Ascending aorta (tissue), 2 donors: Measurements from ENCODE around the gene ZNF536. TPM values are rescaled to one million over a fixed set of nuclear protein-coding genes. Genes with fewer than 3 reads are reported as not detected.

Source experiments
- DNase-seq, 2 donors: peaks; one replicate each; pipeline ENCODE4 v3.0.0-alpha.2; 2019; ENCODE audit warnings: low spot score in 2 of 2
- H3K27ac ChIP-seq, 2 donors: fragments of 200-600 bp; sonication (generic); one replicate each; pipeline ENCODE4 v1.5.1; 2016 to 2017; ENCODE audit warnings: mild to moderate bottlenecking in 1 of 2
- H3K27me3 ChIP-seq: fragments of 200-600 bp; sonication (generic); one replicate; pipeline ENCODE4 v1.5.1; 2017
- H3K36me3 ChIP-seq, 2 donors: fragments of 200-600 bp; sonication (generic); one replicate each; pipeline ENCODE4 v1.5.1; 2016
- H3K4me1 ChIP-seq, 2 donors: fragments of 200-600 bp; sonication (generic); one replicate each; pipeline ENCODE4 v1.5.1; 2016 to 2017; ENCODE audit warnings: mild to moderate bottlenecking in 1 of 2
- H3K4me3 ChIP-seq, 2 donors: fragments of 200-600 bp; sonication (generic); one replicate each; pipeline ENCODE4 v1.5.1; 2016 to 2017; ENCODE audit warnings: mild to moderate bottlenecking in 1 of 2
- H3K9me3 ChIP-seq, 2 donors: fragments of 200-600 bp; sonication (generic); one replicate each; pipeline ENCODE4 v1.5.1; 2016
- intact Hi-C: fragments of 100-400 bp; cut with DNase I; formaldehyde crosslinking; loops from one replicate; pipeline ENCODE4 v1.15.1; 2023
- total RNA-seq: library from RNA; depleted of rRNA; stranded (reverse); fragments of >200 nt; gene quantifications from one replicate; pipeline ENCODE4 v1.1.0, GENCODE V29; 2016
- TF ChIP-seq, protein P1 (sequence below), 3 experiments: fragments of 200-600 bp in 2 of 3; fragments of 450-650 bp in 1 of 3; sonication (generic) in 2 of 3; IDR thresholded peaks; one replicate each; pipeline ENCODE4 v1.5.1; 2016 to 2019; ENCODE audit warnings: antibody characterized with exemption in 3 of 3, mild to moderate bottlenecking in 1 of 3, moderate library complexity in 1 of 3

Gene ZNF536
- total RNA-seq, 1 donor from 2014 or later: not detected

DNA sequence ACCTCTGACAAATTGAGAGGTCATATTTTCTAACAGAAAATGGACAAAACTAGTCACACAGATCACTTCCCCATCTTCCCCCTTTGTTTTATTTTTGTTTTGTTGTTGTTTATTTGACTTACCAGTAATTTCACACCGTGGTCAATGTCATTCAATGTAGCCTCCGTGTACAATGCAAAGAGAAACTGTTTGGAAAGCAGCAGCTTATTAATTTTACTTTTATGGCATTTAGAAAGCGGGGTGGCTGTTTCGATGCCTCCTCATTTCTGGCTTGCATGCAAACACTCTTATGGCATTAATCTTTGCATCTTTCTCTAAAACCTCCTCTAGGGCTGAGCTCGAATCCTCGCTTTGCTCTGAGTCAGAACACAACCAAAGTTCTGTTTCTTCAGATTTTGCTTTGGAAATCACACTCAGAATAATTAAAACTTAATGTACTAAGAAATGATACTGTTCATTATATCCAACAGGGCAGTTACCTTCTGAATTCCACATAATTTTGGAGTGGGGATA is 77.0 kb downstream of the ZNF536 start:
- Histone ChIP-seq H3K4me3 (no peak overlapping the region), H3K27me3 (no peaks in the 10 kb centered on the region), H3K27ac (no peak overlapping the region), H3K4me1 (no peaks in the 10 kb centered on the region), H3K36me3 (no peaks in the 10 kb centered on the region), H3K9me3 (no peaks in the 10 kb centered on the region)
- intact Hi-C loops: no loop called here
- DNase-seq: no peak
- TF ChIP-seq, protein P1, sequence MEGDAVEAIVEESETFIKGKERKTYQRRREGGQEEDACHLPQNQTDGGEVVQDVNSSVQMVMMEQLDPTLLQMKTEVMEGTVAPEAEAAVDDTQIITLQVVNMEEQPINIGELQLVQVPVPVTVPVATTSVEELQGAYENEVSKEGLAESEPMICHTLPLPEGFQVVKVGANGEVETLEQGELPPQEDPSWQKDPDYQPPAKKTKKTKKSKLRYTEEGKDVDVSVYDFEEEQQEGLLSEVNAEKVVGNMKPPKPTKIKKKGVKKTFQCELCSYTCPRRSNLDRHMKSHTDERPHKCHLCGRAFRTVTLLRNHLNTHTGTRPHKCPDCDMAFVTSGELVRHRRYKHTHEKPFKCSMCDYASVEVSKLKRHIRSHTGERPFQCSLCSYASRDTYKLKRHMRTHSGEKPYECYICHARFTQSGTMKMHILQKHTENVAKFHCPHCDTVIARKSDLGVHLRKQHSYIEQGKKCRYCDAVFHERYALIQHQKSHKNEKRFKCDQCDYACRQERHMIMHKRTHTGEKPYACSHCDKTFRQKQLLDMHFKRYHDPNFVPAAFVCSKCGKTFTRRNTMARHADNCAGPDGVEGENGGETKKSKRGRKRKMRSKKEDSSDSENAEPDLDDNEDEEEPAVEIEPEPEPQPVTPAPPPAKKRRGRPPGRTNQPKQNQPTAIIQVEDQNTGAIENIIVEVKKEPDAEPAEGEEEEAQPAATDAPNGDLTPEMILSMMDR (IDR thresholded peaks at IDR 0.05): no peak

DNA sequence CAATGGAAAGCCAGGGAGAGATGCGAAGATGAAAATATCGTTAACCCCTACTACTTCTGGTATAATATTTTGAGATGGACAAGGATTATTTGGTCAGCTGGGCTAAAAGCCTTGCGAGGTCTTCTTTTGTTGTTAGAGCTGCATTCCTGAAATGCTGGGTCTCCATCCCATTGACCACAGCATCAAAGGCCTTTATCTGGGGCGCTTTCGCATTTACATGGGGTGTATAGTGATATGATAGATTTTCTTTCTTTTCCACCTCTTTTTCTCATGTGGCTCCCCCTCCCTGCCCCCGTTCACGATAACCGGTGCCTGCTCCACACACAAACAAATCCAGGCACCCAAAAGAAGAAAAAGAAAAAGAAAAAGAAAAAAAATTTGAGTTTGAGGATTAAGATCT is 77.5 kb downstream of the ZNF536 start:
- H3K4me3 ChIP-seq: peak overlapping the region in 1 of 2 donors; percentile 21
- H3K9me3 ChIP-seq: no peaks in the 10 kb centered on the region
- H3K27me3 ChIP-seq: no peaks in the 10 kb centered on the region
- TF ChIP-seq, protein P1 (IDR thresholded peaks at IDR 0.05): no peak
- DNase-seq: no peak
- no peaks in the 10 kb centered on the region for H3K36me3 ChIP-seq
- no peaks in the 10 kb centered on the region for H3K4me1 ChIP-seq
- no peak overlapping the region for H3K27ac ChIP-seq
- intact Hi-C loops: no loop called here

DNA sequence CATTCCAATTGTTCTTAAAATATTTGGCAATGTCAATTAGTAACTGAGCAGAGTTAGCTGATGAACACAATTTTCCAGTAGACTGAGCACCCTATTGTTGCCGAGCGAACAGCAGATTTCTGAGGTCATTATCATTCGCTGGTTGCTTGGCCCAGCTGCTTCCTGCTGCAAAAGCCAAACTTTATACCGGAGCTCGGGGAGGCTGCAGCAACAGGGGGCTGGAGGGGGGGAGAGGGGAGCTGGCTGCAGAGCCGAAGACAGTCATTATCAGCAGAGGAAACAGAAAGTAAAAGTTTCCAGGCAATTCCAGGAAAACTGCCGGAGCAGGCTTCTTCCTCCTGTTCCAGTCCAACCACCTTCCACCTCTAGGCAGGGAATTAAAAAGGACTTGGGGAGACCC is 77.9 kb downstream of the ZNF536 start:
- TF ChIP-seq, protein P1 (IDR thresholded peaks at IDR 0.05): no peak
- peak overlapping the region; percentile 21 to 48 for H3K4me3 ChIP-seq
- H3K36me3 ChIP-seq: no peaks in the 10 kb centered on the region
- H3K9me3 ChIP-seq: no peaks in the 10 kb centered on the region
- intact Hi-C loops: no loop called here
- no peak overlapping the region for H3K27ac ChIP-seq
- H3K27me3 ChIP-seq: no peaks in the 10 kb centered on the region
- H3K4me1 ChIP-seq: no peaks in the 10 kb centered on the region
- DNase-seq: no peak

DNA sequence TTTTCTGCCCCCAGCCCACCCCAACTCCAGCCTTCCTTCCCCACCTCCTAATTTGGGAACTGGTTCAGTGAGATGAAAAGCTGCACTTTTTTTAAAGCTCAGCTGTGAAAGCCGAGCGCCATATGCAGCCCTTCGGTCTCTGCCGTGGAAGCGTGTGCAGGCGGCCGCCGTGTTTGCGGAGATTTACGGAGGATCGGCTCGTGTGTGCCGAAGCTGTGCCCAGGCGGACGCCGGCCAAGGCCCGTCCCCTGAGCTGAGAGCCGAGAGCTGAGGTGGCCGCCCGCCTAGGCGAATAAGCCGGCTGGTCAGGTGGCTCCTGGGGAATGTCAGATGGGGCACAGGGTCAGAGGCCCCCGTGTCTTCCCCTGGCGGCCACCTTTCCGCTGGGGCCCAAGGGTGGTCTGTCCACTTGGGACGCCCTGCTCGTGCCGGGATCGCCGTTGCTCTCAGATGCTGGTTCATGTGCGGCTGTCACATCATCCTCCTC is 78.7 kb downstream of the ZNF536 start:
- no peak for DNase-seq
- TF ChIP-seq, protein P1 (IDR thresholded peaks at IDR 0.05): no peak
- intact Hi-C loops: no loop called here
- H3K4me1 ChIP-seq: no peaks in the 10 kb centered on the region
- H3K27me3 ChIP-seq: no peaks in the 10 kb centered on the region
- no peaks in the 10 kb centered on the region for H3K9me3 ChIP-seq
- H3K27ac ChIP-seq: no peak overlapping the region
- H3K36me3 ChIP-seq: no peaks in the 10 kb centered on the region
- peak overlapping the region; percentile 3 to 21 for H3K4me3 ChIP-seq

DNA sequence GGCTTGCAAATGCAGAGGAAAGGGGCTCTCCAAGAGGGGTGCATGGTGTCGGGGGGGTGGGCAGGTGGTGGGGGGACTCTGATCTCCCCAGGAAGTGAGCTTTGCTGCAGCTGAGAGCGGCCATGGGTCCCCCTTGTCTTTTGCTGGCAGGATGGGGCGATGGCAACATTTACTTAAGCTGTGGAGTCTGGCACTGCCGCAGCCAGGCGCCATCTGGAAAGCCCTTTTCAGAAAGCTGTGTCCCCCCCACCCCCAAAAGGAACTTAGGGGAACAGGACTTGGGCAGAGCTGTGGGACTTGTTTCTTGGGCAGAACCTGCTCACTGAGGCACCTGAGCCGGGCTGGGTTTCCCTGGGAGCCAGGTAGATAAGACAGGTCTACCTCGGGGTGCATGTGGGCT is 80.7 kb downstream of the ZNF536 start:
- Histone ChIP-seq H3K4me1 (no peaks in the 10 kb centered on the region), H3K4me3 (no peak overlapping the region), H3K27ac (no peak overlapping the region), H3K27me3 (no peaks in the 10 kb centered on the region), H3K36me3 (no peaks in the 10 kb centered on the region), H3K9me3 (no peaks in the 10 kb centered on the region)
- no peak for DNase-seq
- TF ChIP-seq, protein P1 (IDR thresholded peaks at IDR 0.05): no peak
- intact Hi-C loops: no loop called here

DNA sequence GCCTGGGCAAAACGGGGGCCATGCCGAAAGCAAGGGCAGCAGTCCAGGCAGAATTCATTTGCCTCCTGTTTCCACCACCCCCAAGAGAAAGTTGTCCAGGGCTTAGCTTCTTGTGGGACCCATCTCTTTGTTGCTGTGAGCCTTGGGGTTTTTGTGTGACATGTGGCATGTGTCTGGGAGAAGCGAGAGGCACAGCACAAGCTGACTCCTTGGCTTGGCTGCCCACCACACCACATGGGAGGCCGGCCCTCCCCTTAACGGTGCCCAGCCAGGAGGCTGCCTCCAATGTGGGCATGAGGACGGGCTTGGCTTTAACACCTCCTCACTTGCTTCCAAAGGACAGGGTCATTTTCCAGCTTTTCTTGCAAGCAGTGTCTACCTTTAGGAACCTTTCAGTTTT is 81.6 kb downstream of the ZNF536 start:
- H3K4me1 ChIP-seq: no peaks in the 10 kb centered on the region
- H3K27ac ChIP-seq: no peak overlapping the region
- no peak for DNase-seq
- no peaks in the 10 kb centered on the region for H3K27me3 ChIP-seq
- TF ChIP-seq, protein P1 (IDR thresholded peaks at IDR 0.05): no peak
- H3K4me3 ChIP-seq: no peak overlapping the region
- intact Hi-C loops: no loop called here
- no peaks in the 10 kb centered on the region for H3K36me3 ChIP-seq
- H3K9me3 ChIP-seq: no peaks in the 10 kb centered on the region
